GM18508 (cell line): ENCODE results near the gene SPTB.

Experiments
- ATAC-seq: cut with Tn5 transposase; IDR thresholded peaks from one replicate; pipeline ENCODE4 v1.9.1; 2021; ENCODE audit warnings: moderate number of reproducible peaks; ENCODE audit not compliant: insufficient read depth, unreplicated experiment

The SPTB gene

GRCh38 chr14:64734990-64735389 lies 144.7 kb downstream of the SPTB start:
- ATAC-seq, result no peak

DNA sequence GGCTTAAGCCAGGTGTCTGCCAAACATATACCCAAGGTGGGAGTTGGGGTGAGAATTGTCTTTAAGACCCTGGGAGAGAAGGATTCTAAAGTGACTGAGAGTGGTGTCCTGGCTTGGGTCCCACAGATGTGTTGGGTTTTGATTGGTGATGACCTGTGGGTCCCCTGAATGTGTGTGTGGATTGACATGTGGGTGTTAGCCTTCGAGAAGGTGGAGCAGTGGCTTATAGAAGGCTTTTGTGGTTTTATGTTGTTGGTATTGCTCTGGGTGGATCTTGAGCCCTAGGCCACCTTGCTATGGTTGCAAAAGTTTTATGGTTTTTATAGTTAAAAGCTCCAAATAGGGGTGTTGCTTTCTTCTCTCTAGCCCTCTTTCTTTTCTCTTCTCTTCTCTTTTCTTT lies 145.8 kb downstream of the SPTB start:
- no peak for ATAC-seq

- no peak for ATAC-seq
These were observed 146.4 kb downstream of the SPTB start for GRCh38 chr14:64733321-64733720.

DNA sequence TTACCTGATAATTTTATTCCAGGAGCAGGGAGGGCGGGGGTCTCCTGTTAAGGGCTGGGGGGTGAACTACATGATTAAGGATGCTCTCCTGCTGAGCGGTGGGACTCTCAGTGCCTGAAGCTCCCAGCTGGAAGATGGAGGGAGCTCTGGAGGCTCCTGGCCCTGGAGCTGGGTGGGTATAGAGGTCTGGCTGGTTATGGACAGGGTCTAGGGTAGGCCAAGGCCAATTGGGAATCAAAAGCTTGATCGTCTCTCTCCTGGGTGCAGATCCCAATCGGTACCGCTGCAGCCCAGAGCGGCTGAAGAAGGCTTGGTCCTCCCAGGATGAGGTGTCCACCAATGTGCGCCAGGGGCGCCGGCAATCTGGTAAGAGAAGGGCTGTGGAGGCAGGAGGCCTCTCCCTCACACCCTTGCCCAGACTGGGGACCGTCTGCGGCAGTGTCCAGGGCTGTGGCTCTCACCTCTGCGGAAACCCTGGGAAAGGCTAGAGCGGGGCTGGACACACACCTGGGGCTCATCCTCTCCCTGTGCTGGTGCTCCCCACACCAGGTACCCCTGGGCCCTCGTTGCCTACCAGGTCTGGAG lies 147.1 kb downstream of the SPTB start:
- ATAC-seq, result no peak

- ATAC-seq, result no peak
These were observed 147.6 kb downstream of the SPTB start for GRCh38 chr14:64732066-64732465.

DNA sequence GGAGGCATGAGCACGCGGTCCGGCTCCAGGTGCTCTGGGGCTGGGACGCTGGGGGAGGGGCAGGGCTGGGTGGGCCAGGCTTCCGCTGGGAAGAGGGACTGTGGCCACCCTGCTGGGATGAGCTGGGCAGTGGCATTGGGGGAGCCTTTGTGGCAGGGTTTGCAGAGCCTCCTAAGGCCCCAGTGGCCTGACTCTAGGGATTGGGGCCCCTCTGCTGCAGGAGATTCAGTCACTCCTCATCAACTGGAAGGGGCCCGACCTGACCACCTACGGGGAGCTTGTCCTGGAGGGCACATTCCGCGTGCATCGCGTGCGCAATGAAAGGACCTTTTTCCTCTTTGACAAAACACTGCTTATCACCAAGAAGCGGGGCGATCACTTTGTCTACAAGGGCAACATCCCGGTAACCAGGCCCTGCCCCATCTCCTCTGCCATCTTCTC lies 148.5 kb downstream of the SPTB start:
- no peak for ATAC-seq

DNA sequence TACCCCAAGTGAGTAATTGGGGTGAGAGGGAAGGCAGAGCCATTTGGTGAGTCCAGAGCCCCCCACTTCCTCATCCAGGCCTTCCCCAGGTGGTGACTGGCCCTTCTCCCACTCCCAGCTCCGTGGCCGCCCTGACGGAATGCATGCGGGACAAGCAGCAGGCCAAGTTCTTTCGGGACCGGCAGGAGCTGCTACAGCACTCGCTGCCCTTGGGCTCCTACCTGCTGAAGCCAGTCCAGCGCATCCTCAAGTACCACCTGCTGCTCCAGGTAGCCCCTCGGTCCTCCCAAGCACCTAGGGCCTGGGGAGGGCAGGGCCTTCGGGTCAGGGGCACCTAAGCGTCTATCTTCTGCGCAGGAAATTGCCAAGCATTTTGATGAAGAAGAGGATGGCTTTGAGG lies 149.0 kb downstream of the SPTB start:
- no peak for ATAC-seq

DNA sequence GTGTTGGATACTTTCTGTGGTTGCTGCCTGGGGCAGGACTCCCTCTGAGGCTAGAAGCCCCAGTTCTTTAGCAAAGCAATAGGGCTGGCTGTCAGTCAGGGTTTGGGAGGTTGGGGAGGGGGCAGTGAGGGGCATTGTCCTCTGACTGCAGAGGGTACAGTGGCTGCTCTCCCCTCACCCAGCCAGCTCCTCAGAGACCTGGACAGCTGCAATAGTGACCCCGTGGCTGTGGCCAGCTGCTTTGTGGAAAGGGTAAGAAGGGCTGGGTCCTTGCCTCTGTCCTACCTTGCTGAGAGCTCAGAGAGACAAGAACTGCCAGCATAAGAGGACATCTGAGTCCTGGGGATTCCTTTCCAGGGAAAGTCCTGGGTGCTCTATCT lies 149.7 kb downstream of the SPTB start:
- ATAC-seq, result no peak

GRCh38 chr14:64729386-64730060 lies 150.2 kb downstream of the SPTB start:
- ATAC-seq, result no peak

- no peak for ATAC-seq
These were observed 150.9 kb downstream of the SPTB start for GRCh38 chr14:64728856-64729255.

- no peak for ATAC-seq
These were observed 151.6 kb downstream of the SPTB start for GRCh38 chr14:64728106-64728505.

DNA sequence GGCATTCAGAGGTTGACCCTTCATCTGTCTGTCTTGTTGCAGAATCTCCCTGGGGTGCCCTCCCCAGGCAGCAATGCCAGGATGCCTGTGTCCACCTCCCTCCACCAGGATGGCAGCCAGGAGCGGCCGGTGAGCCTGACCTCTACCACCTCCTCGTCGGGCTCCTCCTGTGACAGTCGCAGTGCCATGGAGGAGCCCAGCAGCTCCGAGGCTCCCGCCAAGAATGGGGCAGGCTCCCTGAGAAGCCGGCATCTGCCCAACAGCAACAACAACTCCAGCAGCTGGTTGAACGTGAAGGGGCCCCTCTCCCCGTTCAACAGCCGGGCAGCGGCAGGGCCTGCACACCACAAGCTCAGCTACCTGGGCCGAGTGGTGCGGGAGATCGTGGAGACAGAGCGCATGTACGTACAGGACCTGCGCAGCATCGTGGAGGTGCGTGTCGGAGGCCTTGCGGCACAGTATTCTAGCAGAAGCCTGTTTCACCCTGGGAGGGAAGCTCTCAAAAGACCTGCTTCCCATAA lies 152.1 kb downstream of the SPTB start:
- ATAC-seq, result no peak

DNA sequence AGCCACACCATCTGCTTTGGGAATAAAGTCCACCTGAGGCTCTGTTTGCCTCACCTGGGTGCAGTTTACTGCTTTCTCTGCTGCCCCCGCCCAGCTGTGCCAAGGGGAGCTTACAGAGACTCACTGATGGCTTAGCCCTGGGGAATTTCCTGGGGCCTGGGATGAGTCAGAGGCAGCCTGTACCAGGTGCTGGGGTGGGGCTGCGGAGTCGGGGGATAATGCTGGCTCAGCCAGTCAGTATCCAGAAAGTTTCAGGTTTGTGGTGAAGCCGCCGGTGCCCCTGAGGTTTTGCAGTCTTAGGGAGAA lies 153.2 kb downstream of the SPTB start:
- ATAC-seq, result no peak

GRCh38 chr14:64725879-64726584 lies 153.7 kb downstream of the SPTB start:
- no peak for ATAC-seq

DNA sequence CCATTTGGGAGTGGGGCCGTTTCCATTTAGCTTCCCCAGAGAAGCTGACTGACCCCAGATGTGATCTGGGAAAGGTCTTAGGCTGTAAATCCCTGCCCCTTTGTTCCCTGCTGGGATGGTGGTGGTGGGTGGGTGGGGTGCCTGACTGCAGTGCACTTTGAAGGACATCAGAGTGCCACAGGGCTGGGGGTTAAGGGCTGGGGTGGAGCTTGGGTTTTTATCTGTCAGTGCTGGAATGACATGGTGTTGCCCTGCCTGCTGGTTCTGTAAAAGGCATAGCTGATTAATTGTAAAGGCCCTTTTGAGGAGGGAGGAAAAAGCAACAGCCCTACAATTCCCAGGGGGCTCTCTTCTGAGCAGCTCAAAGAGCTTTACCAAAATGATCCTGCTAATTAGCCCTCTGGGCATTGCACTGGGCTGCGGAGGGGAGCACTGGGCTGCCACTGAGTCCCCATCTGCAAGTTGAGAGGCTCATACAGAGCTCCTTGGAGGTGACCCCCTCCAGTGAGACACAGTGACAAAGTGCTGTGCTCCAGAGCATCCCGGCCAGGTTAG lies 154.4 kb downstream of the SPTB start:
- no peak for ATAC-seq

DNA sequence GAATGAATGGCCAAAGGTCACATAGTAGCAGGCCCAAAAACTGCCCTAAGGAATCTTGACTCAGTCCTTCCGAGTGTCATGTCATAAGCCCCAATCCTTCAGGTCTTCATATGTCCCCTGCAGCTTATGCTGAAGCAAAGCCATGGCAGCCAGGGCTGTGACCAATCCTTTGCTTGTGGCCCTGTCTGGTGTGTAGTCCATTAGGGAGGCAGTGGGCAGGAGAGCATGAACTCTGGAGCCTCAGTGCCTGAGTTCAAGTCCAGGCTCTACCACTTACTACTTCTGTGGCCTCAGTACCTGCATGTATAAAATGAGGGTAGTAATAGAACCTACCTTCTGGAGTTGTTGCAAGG lies 155.2 kb downstream of the SPTB start:
- ATAC-seq, result no peak

DNA sequence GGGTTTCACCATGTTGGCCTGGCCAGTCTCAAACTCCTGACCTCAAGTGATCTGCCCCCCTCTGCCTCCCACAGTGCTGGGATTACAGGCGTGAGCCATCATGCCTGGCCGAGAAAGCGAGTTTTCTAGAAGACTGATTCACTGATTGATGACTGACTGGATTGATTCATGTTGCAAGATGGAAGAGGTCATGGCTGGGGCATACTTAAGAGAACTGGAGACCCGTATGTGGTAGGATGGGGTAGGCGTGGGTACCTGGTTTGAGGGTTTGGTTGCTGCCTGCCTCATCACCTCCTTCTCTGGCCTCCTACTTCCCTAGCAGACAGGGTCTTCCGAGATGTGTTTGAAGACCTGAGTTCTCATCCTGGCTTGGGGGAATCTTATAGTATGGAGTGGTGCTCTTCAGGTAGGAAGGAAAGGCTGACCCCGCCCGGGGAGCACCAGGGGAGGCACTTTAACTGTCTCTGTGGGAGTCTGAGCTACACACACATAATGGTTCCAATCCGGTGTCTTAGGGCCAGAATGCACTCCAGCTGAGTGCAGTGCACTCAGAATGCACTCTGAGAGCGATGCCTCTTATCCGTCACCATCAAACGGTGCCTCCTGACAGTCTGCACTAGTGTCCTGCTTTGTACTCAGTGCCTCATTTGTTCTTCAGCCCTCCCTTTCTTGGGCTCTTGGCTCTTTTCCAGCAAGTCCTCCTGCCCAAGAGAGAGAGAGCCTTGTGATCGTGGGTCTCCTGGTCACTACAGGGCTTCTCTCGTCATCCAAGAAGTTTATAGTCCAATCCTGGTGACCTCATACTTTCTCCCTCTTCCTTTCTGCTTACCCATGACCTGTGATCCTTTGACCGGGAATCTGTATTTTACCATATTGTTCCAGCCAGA lies 155.8 kb downstream of the SPTB start:
- no peak for ATAC-seq

- ATAC-seq, result no peak
These were observed 156.8 kb downstream of the SPTB start for GRCh38 chr14:64722842-64723447.

- no peak for ATAC-seq
These were observed 157.8 kb downstream of the SPTB start for GRCh38 chr14:64721899-64722298.

DNA sequence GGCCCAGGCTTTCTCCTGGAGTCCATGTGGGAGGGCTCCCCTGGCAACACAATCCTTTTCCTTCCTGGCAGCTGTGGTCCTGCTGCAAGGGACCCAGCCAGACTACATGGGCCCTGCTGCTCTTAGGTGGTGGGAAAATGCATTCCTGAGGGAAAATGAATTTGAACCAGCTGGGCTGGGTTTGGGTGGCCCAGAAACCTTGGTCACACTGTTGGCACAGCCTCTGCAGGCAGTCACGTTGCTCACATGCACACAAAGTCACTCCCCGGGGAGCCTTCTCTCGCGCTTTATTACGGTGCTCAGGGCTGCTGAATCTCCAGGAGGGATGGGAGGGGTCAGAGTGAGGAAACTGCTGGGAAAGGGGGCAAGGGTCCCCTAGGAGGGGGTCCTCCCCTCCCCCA lies 158.3 kb downstream of the SPTB start:
- no peak for ATAC-seq
